Left renal cortex interstitium (tissue), 4 donors: ENCODE results near the gene MAN1A1. TPM values are rescaled to one million over a fixed set of nuclear protein-coding genes. Genes with fewer than 3 reads are reported as not detected.

Experiments
- DNase-seq, 4 donors: peaks; one replicate each; pipeline ENCODE4 v3.0.0-alpha.2; 2013; ENCODE audit warnings: low read depth in 4 of 4, low spot score in 2 of 4, missing footprints in 1 of 4
- polyA plus RNA-seq, 4 donors: library from polyadenylated mRNA; unstranded; fragments of 120-200 nt; gene quantifications; one replicate each; pipeline ENCODE4 v1.2.1, GENCODE V29; 2013; ENCODE audit not compliant: insufficient read length in 4 of 4

The MAN1A1 gene
- polyA plus RNA-seq, 4 donors, result 73.9 to 104 (median 97.9) TPM

DNA sequence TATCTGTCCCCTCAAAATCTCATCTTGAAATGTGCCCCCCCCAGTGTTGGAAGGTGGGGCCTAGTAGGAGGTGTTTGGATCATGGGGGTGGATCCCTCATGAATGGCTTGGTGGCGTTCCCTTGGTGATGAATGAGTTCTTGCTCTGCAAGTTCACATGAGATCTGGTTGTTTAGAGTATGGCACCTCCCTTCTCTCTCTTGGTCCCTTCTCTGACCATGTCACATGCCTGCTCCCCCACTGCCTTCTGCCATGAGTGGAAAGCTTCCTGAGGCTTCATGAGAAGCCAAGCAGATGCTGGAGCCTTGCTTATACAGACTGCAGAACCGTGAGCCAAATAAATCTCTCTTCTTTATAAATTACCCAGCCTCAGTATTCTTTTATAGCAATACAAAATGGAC is 70.9 kb downstream of the MAN1A1 start:
- DNase-seq, result no peak

DNA sequence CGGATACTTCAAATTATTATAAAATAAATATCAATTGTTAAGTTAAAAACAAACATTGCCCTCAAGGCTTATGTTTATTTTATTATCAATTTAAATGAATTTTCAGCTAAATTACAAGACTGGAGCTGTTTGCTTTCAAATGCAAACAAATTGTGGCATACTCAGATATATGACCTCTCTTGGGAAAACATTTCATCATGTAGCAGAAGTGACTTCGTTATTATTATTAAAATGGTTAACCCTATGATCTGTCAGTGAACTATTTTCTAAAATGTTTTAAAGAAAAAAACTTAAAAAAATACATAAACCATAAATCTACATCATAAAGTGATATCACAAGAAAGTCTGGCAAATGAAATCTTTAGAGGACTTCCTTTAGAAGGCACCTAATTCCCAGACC is 72.5 kb downstream of the MAN1A1 start:
- DNase-seq, result no peak

DNA sequence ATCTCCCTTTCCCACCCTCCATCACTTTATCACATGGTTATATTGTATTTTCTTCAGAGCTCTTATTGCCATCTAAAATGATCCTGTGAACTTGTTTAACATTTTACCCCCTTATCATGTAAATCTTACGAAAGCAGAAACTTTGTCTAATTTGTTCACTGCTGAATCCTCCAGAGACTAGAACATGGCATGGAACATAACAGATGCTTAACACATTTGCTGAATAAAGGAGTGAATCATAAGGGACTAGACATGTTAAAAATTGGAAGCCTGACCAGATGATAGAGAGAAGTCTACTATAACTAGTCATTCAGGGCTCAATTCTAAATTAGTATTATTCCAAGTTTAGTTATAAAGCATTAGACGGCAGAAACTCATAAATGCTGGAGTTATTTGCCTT is 73.3 kb downstream of the MAN1A1 start:
- DNase-seq, result no peak

DNA sequence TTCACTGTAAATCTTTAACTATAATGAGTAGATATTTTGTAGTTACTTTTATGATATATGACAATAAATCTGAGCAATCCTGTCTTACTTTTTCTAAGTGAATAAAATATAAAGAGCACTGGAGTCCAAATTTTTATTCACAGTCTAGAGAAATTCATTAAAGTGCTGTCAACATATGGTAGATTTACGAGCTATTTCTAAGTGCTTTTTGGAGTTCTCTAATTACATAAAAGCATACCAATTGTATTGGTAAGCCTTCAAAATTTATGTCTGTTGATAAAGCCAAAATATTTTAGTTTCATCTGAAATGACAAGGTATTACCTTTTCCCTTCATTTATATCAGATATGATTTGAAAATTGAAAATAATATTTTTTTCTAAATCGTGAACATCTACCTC is 75.4 kb downstream of the MAN1A1 start:
- no peak for DNase-seq

DNA sequence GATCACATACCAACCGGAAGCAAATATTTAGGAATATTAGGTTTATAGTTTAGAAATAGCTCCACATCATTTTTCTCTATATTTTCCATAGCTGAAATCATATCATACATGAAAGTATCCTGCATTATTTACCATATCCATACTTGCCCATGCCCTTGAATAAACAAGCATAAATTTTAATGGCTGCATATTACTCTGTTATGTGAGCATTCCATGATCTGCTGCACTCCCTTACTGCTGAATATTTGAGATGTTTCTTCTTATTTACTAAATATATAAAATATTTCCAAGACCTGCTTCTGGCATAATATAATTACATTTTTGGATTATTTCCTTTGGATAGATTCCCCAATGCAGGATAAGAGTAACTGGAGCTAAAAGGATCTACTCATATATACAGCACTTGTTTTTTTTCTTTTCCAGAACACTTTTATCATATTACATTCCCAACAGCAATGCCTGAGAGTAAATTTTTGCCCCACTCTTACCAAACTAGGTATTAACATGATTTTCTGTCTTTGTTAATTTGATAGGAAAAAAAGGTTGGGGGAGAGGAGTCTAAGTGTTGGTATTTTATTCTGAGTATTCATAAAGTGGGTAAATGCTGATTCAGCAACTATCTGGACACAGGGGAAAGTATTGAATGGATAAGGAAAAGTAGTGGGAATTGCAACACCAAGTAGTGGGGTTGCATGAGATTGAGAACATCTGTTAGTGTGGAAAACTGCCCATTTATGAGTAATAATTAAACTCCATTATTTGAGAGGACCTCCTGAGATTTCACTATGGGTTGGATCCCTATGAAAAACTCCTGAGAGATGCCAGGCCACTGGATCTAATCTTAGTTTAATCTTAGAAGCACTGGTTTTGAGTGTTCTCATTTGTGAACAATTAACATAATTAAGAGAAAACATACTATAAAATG is 76.0 kb downstream of the MAN1A1 start:
- no peak for DNase-seq

DNA sequence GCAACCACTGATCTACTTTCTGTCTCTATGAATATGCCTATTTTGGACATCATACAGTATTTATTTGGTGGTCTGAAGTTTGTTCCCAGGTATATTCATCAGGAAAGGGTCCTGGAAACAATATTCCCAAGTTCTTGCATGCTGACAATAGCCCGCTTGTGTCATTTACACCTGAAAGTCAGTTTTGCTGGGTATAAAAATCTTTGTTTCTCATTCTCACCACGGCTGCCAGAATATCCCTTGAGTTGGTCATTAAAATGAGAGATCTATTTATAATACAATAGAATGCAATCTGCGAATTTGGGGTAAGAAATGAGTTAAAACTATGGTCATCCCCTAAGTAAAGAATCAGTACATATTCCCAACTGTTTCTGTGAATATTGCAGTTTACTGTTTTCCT is 79.0 kb downstream of the MAN1A1 start:
- DNase-seq, result no peak

DNA sequence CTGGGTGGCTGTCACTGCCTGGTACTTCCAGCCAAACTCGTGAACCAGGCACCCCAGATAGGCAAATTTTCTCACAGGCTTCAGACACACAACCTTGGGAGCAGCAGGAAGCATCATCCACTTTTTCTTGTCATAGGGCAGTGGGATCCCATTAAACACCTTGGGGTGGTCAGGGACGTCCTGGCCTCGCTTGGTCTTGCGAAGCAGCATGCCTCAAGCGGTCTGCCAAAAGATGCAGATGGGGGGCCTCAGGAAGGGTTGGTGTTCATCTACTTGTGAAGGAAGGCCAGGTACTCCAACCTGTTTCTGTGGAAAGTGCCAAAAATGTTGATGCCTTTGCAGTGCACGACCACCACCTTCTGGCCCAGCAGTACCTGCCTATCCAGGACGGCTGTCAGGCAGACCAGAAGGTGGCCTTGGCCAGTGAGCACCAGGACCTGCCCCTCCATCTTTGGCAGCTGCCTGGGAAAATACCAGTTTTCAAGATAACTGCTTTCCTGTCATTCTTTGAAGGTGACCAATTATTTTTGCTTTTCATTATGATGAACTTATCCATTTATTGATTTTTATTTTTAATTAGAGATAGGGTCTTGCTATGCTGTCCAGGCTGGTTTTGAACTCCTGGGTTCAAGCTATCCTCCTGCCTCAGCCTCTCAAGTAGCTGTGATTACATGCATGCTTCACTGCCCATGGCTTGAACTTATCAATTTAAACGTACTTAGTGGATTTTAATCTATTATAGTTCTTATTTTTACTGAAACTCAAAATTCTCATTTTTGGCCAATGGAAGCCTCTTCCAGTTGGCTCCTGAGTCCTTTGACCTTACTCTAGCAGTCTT is 80.1 kb downstream of the MAN1A1 start:
- DNase-seq, result no peak

DNA sequence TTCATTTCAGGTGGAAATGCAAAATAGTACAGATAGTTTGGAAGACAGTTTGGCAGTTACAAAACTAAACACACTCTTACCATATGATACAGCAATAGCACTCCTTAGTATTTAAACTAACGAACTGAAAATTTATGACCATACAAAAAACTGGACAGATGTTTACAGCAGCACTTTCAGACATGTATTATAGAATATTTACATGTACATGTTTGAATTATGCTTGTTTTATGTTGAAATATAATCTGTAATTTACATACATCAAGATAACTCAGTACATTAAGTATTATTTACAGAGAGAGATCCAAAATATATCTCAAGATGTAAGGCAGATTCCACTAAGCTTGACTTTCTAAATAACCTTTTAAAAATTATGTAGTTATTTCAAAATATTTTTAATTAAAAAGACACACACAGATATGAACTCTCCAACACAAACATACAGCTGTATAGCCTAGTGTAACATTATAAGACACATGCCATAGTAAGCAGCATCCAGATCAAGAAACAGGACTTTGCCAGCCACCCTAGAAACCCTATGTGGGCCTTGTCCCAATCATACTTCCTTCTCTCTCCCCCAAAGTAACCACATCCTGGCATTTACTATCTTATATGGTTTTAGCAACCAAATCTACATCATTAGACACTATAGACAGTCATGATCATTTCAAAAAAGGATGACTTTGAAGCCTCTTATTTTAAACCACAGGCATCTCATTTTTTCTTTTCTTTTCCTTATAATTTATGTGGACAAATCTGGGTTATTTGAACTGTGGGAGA is 82.2 kb downstream of the MAN1A1 start:
- no peak for DNase-seq

DNA sequence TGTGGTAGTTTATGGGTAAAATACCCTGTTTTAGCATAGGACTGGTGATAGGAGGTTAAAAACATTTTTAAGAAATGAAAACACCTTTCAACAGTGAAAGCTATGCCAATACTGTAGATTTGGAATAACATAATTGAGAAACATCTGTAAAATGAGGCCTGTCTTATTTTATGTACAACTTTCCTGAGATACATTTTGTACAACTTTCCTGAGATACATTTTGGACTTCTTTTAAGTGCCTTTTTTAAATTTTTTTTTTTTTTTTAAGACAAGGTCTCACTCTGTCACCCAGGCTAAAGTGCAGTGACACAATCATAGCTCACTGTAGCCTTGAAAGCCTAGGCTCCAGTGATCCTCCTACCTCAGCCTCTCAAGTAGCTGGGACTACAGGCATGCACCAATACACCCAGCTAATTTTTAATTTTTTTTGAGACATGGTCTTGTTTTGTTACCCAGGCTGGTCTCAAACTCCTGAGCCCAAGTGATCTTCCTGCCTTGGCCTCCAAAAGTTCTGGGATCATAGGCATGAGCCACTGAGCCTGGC is 84.6 kb downstream of the MAN1A1 start:
- no peak for DNase-seq

DNA sequence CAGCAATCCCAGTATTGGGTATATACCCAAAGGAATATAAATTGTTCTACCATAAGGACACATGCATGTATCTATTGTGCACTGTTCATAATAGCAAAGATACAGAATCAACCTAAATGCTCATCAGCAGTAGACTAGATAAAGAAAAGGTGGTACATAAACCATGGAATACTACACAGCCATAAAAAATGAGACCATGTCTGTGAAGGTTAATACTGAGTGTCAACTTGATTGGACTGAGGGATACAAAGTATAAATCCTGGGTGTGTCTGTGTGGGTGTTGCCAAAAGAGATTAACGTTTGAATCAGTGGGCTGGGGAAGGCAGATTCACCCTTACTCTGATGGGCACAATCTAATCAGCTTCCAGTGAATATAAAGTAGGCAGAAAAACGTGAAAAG is 86.9 kb downstream of the MAN1A1 start:
- no peak for DNase-seq

DNA sequence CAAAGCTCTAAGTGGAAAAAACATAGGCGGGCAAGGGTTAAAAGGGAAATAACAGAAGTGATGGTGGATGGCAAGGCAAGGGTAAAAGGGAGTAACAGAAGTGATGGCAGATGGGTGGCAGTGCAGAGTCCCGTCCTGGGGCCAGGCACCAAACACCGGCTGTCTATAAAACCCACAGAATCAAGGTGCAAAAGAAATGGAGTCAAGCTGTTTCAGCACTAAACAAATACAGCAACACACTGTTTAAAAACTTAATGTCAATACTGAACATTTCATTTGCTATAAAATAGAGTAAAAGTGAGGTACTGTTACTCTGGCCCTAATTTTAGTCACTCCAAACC is 87.6 kb downstream of the MAN1A1 start:
- DNase-seq, result no peak

DNA sequence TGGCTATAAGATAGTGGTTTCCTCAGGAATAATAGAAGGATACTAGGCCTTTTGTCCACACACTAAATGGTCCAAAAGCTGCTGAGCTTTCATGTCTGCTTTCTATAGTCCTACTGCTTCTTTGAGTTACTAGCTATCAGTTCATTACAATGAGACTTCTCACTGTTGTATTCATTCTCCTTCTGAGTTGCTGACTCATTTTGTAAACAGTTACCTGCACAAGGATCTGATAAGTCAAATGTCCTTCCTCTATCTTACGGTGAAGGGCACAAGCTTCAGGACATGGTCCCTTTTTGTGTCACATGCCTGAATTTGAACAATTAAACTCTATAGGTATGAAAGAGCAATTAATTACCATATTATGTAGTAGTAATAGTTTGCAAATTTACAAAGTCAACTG is 90.5 kb downstream of the MAN1A1 start:
- no peak for DNase-seq

DNA sequence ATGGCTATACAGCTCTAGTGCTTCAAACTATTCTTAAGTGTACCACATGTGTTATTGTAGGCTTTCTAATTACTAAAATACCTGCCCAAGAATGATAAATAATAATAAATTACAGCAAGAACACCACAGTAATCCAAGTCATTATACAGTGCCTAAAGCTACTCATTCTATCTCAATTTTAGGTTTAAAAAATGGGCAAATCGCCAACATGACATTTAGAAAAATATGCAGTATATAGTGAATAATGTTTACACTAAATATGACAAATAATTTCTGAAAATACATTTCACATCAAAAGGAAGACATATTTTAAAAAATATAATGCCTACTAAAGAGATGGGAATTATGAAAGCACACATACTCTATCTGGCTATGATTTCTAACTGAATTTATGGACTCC is 91.8 kb downstream of the MAN1A1 start:
- no peak for DNase-seq

DNA sequence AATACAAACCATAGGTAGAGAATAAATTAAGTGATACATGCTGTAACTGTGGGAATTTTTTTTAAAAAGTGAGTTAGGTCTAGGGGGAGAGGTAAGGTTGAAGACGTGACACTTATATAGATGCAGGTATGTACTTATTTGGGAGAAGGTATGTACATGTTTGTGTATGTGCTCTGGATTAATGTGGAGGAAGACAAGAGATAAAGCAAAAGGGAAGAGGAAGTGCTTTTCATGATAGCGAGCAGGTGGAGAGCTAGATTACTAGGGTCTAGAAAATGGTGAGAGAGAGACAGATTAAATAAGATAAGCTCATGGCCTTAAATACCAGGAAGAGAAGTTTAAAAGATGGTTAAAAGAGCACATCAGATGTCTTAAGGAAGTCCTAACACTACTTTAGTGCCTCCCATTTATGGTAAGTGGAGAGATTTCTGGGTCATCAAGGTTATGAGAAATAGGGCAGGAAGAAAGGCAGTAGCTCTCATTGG is 92.5 kb downstream of the MAN1A1 start:
- no peak for DNase-seq

DNA sequence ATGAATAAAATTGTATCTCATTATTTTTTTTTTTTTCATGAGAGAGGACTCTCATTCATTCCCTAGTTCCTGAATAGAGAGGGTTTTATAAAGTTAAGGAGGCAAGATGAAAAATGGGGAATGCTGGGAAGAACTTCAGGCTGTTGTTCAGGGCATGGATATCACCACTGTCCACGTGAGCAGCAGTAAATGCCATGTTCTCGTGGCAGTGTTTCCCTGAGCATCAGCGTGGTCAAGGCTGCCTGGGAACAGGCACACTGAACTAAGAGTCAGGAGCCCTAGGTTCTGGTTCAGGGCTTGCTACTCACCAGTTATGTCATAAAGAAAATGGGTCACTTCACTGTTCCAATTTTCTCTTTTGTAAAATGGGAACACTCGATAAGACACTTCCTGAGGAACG is 93.2 kb downstream of the MAN1A1 start:
- DNase-seq, result no peak

DNA sequence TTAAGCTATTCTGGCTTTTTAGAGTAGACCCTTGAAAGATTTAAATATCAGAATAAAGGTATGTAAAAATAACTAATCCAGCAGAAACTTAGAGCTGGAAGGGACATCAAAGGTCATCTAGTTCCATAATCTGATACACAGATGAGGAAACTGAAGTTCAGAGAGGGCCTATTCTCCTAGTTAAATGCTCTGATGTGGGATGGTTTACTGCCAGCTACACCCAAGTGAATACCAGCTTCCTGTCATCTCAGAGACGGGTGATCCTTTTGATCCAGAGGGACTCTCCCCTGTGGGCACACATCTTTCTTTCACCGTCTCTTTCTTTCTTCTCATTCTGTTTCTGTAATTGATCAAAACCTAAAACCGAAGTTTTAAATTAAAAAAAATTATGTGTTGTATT is 94.1 kb downstream of the MAN1A1 start:
- DNase-seq, result no peak

DNA sequence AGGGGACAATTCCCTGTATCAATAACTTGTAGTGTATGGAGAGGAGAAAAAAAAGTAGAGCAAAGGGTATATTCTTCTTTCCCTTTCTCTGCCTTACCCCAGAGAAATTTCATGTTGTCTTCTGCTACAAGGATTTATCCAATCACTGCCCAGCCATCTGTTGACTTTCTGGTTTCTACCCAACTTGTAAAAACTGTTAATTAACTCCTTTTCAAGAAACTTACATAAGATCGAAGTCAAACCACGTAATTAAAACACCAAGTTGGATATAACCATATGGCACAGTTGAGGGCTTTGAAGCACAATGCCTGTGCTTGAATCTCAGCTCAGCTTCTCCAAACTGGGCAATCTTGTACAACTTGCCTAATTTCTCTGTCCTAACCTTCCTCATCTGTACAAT is 99.5 kb downstream of the MAN1A1 start:
- no peak for DNase-seq

DNA sequence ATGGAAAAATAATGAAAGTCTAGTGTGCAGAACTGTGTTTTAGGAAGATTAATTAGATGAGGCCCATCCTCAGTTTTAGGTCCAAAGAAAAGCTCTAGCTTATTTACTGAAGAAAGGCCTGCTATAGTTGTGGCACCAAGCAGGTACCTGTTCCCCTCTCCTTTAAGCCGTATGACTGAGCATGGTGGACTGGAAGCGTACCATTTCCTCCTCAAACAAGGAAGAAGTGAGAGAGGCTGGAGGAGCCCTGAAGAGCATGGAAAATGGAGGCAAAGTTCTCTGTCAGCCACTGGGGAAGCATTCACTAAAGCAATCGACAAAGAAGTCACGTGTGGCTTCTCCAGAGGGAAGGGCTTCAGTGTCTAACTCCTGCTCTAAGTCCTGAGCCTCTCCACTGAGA is 100.2 kb downstream of the MAN1A1 start:
- no peak for DNase-seq

DNA sequence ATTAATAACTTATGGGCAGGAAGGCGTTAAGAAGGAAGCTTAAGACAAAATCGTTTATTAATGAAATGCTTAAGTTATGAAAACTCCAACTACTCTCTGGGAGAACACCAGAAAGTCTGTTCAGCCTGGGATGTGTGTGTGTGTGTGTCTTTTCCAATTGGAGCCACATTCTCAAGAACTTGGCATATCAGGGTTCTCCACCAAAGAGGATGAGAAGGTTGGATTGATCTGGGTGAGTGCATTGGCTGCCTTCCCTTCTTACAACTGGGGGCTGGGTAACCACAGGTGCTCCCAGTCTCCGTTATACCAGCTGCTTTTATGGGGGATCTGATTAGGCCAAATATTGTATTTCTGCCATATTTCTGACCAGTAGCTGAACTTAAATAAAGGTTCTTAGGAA is 102.1 kb downstream of the MAN1A1 start:
- no peak for DNase-seq

DNA sequence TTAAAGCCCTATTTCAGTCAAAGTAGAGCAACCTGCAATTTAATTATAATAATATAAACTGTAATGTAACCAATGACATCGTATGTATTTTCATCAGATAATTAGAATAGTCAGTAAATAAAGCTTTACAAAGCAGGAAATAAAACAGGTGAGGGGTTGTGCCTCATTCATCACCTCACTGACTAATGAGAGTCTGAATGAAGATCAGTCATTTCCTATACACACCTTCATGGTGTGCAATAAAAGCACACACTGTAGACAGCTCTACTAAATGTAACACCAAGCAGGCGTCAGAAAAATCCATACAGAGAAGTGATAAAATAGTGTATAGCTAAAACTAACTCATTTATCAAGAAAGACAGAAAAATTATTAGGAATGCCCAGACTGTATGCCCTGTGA is 105.9 kb downstream of the MAN1A1 start:
- DNase-seq, result no peak

DNA sequence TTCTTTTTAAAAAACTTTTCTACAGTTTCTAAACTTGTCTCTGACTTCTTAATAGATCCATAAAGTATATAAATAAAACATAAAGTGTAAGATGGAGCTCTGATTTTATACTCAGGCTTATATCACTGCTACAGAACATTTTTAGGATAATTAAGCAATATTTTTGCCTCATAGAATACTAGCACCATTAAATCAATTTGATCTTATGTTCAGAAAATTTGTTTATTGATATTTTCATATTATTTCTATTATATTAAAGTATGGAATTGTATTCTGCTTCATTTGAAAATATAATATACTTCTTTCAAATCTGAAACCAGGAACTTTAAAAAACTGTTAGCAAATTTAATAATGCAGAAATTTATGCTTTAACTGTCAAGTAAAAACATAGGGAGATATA is 106.5 kb downstream of the MAN1A1 start:
- DNase-seq, result no peak
